Adipocyte (in vitro differentiated cells): ENCODE measurements around the gene CFAP61.

Source experiments
- DNase-seq: peaks from one replicate; pipeline ENCODE4 v3.0.0-alpha.2; 2015; ENCODE audit warnings: low read depth
- H3K27me3 ChIP-seq: replicated peaks from 2 replicates; pipeline ENCODE4 v1.7.0; 2013; ENCODE audit warnings: mild to moderate bottlenecking, low read length, moderate library complexity; ENCODE audit not compliant: control insufficient read depth, insufficient read depth
- H3K36me3 ChIP-seq: 2 replicates; pipeline ENCODE4 v1.7.0; 2013; ENCODE audit warnings: low read length, mild to moderate bottlenecking, moderate library complexity; ENCODE audit not compliant: control insufficient read depth, insufficient read depth, severe bottlenecking
- H3K4me1 ChIP-seq: 2 replicates; pipeline ENCODE4 v1.7.0; 2013; ENCODE audit warnings: mild to moderate bottlenecking, low read length, moderate library complexity; ENCODE audit not compliant: control insufficient read depth, insufficient read depth
- H3K4me3 ChIP-seq: 2 replicates; pipeline ENCODE4 v1.7.0; 2013; ENCODE audit warnings: mild to moderate bottlenecking, low read length, moderate library complexity
- H3K9ac ChIP-seq: 2 replicates; pipeline ENCODE4 v1.7.0; 2013; ENCODE audit warnings: mild to moderate bottlenecking, low read length, moderate library complexity
- H3K9me3 ChIP-seq: 2 replicates; pipeline ENCODE4 v1.7.0; 2013; ENCODE audit warnings: mild to moderate bottlenecking, low read length, moderate library complexity; ENCODE audit not compliant: control insufficient read depth

CFAP61 gene

DNA sequence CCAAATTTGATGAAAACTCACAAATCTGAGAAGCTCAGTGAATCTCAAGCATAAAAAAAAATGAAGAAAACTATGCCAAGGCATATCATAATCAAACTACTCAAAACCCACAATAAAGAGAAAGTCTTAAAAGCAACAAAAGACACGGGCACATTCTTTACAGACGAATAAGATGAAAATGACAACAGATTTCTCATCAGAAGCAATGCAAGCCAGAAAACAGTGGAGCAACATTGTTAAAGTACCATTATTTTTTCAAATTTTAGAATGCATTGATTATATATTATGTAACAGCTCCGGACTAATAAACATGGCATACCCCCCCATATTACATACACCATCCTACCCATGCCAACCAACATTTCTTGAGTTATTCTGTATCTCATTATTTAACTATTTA is 260.2 kb downstream of the CFAP61 start:
- Histone ChIP-seq H3K4me3 (no peak overlapping the region), H3K4me1 (peaks cover 2% of the 10 kb centered on the region), H3K9ac (no peak overlapping the region)

DNA sequence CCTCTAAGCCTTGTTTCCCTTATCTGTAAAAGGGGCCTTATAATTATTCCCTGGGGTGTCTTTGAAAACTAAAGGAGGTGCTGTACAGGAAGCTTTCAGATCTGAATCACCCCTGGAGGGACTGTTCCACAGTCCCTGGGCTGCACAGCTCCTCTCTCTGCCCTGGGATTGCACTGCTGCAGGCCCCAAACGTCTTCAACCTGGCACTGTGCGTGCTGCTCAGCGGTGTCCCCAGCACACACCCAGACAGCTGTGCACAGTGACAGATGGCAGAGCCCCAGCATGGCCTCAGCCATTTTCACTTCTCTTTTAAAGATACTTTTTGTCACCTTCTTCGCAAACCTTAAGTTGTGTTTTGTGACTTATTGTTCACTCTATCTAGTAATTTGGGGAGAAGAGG is 264.9 kb downstream of the CFAP61 start:
- no peaks in the 10 kb centered on the region for H3K27me3 ChIP-seq
- H3K9ac ChIP-seq: no peak overlapping the region
- peaks cover 10% of the 10 kb centered on the region for H3K4me1 ChIP-seq
- no peaks in the 10 kb centered on the region for H3K36me3 ChIP-seq
- H3K9me3 ChIP-seq: peaks cover 17% of the 10 kb centered on the region
- no peak for DNase-seq
- no peak overlapping the region for H3K4me3 ChIP-seq

More for the DNA sequence above, 260.2 kb downstream of the CFAP61 start:
- no peak for DNase-seq
- peaks cover 16% of the 10 kb centered on the region for H3K9me3 ChIP-seq
- H3K36me3 ChIP-seq: no peaks in the 10 kb centered on the region
- peaks cover 6% of the 10 kb centered on the region for H3K27me3 ChIP-seq

DNA sequence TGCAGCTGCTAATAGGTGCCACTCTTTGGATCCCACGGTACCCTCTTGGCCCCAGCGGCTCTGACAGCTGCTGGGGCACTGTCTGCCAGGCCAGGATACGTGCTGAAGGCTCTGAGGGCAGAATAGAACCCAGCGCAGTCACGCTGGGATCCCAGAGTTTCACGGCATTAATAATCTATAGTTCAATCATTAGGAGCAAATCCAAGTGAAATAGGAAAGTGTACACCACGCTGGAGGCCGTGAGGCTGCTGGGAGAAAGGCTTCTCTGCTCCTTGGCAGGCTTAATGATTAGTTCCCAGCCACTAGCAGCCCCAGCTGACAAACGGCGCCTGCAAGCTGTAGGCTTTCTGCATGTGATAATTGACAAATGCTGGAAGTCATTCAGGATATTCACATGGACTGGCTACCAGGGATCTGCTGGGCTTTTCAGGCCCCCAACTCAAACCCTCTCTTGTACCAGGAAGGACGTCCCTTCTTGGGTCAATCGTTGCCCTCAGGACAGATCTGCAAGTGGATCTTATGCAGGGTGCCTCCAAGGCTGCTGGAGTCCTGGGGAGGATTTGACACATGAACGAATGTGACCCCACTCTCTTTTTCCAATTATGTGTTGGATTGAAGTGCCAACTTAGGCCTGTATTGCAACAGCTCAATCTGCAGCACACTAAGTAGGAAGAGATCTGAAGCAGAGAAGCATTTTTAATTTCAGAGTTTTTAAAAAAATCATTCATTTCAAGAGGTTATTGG is 265.5 kb downstream of the CFAP61 start:
- Histone ChIP-seq H3K9me3 (peaks cover 12% of the 10 kb centered on the region), H3K9ac (peak overlapping the region; percentile 25), H3K4me3 (no peak overlapping the region), H3K27me3 (no peaks in the 10 kb centered on the region), H3K4me1 (peaks cover 10% of the 10 kb centered on the region), H3K36me3 (no peaks in the 10 kb centered on the region)
- DNase-seq: no peak

DNA sequence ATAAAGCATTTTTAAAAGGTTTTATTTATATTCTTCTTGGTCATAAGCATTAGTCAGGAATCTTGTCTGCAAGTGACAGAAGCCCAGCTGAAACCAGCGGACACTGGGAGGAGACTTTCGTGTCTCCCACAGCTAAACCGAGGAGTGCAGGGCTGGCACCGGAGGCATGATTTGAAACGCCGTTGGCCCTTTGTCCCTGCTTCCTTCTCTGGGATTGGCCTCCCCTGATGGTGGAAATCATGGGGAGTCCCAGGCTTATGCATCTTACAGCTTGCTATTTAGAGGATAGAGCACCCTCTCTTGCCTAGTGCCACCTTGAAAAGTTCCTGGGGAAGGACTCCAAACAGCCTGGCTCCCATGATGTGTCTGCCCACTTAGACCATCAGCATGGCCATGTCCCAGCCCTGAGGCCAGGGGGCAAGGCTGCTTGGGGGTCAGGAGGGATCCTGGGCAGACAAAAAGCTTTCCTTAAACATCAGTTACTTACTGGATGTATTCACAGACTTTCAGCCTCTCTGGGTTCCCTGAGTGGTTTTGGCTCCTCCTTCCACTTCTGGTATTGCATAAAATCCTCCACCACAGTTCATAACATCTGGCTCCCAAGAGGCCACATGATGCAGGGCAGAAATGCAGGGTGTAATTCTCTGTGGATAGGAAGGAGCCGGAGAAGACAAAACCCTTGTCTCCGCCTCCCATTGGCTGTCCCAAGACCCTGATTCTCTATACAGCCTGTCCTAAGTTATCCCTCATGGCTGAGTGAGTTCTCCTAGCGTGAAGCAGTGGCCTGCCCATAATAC is 266.2 kb downstream of the CFAP61 start:
- peak overlapping the region; percentile 25 for H3K9ac ChIP-seq
- H3K36me3 ChIP-seq: no peaks in the 10 kb centered on the region
- peaks cover 5% of the 10 kb centered on the region for H3K9me3 ChIP-seq
- H3K27me3 ChIP-seq: no peaks in the 10 kb centered on the region
- no peak overlapping the region for H3K4me3 ChIP-seq
- no peak for DNase-seq
- H3K4me1 ChIP-seq: peaks cover 10% of the 10 kb centered on the region

DNA sequence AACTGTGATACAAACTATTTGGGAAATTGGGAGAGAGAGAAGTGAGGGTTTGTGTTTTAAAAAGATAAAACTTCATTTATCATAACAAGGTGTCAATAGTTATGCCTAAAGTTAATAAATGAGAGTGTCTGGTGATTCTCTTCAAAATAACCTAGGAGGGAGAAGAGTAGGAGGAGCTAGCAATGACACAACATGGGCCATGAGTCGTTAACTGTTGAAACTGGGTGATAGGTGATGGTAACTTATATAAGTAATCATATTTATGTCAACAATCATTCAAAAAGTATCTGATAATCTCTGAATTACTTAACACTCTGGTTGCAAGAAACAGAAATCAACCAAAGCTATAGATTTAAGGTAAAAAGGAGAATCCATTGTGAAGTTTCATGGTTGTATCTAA is 268.8 kb downstream of the CFAP61 start:
- Histone ChIP-seq H3K9me3 (peaks cover 5% of the 10 kb centered on the region), H3K36me3 (no peaks in the 10 kb centered on the region), H3K4me3 (no peak overlapping the region), H3K4me1 (peaks cover 10% of the 10 kb centered on the region), H3K9ac (no peak overlapping the region), H3K27me3 (no peaks in the 10 kb centered on the region)
- DNase-seq: no peak

DNA sequence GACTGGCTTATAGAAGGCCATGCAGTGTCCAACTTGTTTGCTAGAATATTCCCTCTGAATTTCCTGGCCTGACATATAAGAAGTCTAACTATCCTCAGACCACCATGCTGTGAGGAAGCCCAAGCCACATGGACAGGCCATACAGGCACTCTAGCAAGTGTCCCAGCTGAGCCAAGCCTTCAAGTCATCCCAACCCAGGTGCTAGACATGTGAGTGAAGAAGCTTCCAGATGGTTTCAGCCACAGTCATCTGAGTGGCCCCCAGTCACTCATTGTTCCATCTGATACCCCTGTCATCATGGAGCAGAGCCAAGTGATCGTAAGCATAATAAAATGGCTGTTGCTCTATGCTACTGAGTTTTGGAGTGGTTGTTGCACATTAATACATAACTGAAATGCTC is 269.6 kb downstream of the CFAP61 start:
- no peak overlapping the region for H3K9ac ChIP-seq
- peaks cover 5% of the 10 kb centered on the region for H3K9me3 ChIP-seq
- peaks cover 10% of the 10 kb centered on the region for H3K4me1 ChIP-seq
- no peaks in the 10 kb centered on the region for H3K27me3 ChIP-seq
- DNase-seq: no peak
- no peak overlapping the region for H3K4me3 ChIP-seq
- no peaks in the 10 kb centered on the region for H3K36me3 ChIP-seq

DNA sequence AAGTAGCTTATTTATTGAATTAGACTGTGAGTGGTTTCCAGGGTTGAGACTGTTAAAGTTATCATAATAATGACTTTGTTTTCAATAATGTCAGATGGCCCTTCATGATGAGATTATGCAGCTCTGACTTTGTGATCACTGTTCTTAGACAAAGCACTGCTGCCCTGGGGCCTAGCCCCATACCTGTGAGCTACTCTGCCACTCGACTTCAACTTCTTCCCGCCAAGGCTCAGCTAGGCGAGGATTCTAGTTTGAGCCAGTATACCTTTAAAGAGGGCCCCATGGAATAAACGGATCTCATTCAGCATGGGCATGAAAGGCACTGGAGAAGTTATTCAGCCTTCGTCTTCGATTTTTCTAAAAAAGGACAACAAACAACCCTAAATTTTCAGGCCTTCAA is 270.6 kb downstream of the CFAP61 start:
- H3K4me3 ChIP-seq: no peak overlapping the region
- DNase-seq: no peak
- H3K4me1 ChIP-seq: peaks cover 6% of the 10 kb centered on the region
- H3K9ac ChIP-seq: no peak overlapping the region
- H3K36me3 ChIP-seq: no peaks in the 10 kb centered on the region
- H3K9me3 ChIP-seq: peaks cover 5% of the 10 kb centered on the region
- no peaks in the 10 kb centered on the region for H3K27me3 ChIP-seq

DNA sequence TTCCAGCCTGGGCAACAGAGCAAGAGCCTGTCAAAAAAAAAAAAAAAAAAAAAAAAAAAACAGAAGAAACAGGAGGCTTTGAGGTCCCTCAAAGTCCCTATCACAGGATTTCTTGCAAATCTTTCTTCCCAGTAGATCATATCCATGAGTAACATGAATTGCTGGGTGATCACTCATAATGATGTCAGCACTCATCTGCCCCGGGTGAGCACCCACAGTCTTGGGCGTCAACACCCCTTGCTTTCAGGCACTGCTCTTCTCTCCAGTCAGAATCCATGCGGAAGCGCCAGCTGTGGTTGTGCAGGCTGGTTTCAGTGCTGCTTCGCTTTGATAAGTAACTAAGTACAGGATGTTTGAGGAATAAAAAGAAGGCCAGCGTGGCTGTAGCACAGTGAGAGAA is 275.4 kb downstream of the CFAP61 start:
- DNase-seq: no peak
- Histone ChIP-seq H3K36me3 (no peaks in the 10 kb centered on the region), H3K9ac (no peak overlapping the region), H3K4me3 (no peak overlapping the region), H3K9me3 (no peaks in the 10 kb centered on the region), H3K27me3 (no peaks in the 10 kb centered on the region), H3K4me1 (no peaks in the 10 kb centered on the region)

DNA sequence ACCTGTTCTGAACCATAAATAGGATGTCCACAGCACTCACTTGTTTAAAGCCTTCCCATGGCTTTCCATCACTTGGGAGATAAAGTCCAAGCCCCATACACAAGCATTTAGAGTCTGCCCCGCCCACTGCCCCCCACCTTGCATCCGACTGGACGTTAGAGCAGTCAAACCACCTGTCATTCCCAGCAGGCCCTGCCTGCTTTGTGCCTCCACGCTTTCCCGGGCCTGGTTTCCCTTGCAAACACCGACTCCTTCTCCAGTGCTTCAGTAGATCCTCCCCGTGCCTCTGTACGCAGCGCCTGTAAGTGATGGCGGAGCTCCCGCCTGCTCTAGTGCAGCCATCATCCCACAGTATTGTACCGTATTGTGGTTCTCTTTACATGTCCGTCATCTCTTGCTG is 277.2 kb downstream of the CFAP61 start:
- Histone ChIP-seq H3K4me1 (no peaks in the 10 kb centered on the region), H3K9ac (no peak overlapping the region), H3K9me3 (no peaks in the 10 kb centered on the region), H3K4me3 (no peak overlapping the region), H3K36me3 (no peaks in the 10 kb centered on the region), H3K27me3 (peaks cover 6% of the 10 kb centered on the region)
- no peak for DNase-seq

DNA sequence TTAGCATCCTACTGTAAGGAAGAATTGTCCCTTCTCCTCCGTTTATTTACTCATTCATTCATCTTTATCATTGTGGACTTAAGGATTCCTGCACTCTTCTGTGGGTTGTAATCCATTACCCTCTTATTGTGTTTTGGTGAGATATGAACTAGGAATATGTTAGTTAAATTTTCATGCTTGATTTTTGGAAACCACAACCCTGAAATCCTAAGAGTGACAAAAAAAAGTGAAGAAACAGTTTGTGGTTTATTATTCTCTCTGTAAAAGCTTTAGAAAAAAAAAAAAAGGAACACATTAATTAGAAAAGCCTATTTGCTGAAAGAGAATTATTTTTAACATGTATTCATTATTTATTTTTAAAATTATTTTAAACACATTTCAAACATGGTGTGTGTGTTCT is 278.8 kb downstream of the CFAP61 start:
- Histone ChIP-seq H3K4me1 (no peaks in the 10 kb centered on the region), H3K27me3 (peaks cover 14% of the 10 kb centered on the region), H3K4me3 (no peak overlapping the region), H3K36me3 (no peaks in the 10 kb centered on the region), H3K9ac (no peak overlapping the region), H3K9me3 (peaks cover 9% of the 10 kb centered on the region)
- DNase-seq: no peak

DNA sequence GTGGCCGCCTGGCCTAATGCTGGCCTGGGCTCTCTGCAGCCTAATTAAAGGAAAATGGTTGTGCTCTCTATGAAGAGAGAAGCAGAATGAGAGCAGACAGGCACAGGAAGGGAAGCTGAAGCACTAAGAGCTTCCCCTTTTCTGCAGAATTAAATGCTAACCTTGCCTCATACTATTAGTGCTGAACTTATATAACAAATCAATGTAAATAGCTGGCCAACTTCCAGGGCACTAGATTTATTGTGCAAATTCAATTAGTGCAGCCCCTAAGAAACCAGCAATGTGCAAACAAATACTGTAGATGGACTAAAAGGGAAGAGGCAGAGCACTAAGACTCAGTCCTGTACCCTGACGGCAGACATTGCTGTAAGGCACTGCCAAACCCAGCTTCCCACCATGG is 279.5 kb downstream of the CFAP61 start:
- no peak for DNase-seq
- peaks cover 9% of the 10 kb centered on the region for H3K9me3 ChIP-seq
- H3K27me3 ChIP-seq: peaks cover 14% of the 10 kb centered on the region
- H3K4me3 ChIP-seq: no peak overlapping the region
- no peaks in the 10 kb centered on the region for H3K4me1 ChIP-seq
- H3K9ac ChIP-seq: no peak overlapping the region
- H3K36me3 ChIP-seq: no peaks in the 10 kb centered on the region
